Liver (tissue), 9 donors: Measurements from ENCODE around the gene CCNY. TPM values are rescaled to one million over a fixed set of nuclear protein-coding genes. Genes with fewer than 3 reads are reported as not detected.
A peak's percentile ranks its signal among the peaks of the same experiment; 100 is the strongest.

Source experiments
- DNase-seq: peaks from one replicate; pipeline ENCODE4 v3.0.0-alpha.2; 2017; ENCODE audit warnings: low spot score
- H3K27ac ChIP-seq, 2 donors: one replicate each; pipeline ENCODE4 v1.7.0; 2013; ENCODE audit warnings: inconsistent platforms in 2 of 2, low read length in 2 of 2, control low read depth in 1 of 2, low read depth in 1 of 2, mild to moderate bottlenecking in 1 of 2
- H3K27me3 ChIP-seq, 4 donors: one replicate each; pipeline versions ENCODE4 v1.6.1 to v1.7.0; 2013; ENCODE audit warnings: low read length in 3 of 4, inconsistent platforms in 1 of 4, mild to moderate bottlenecking in 1 of 4, moderate library complexity in 1 of 4; ENCODE audit not compliant: control insufficient read depth in 4 of 4, insufficient read depth in 4 of 4
- H3K36me3 ChIP-seq, 4 donors: one replicate each; pipeline versions ENCODE4 v1.6.1 to v1.7.0; 2013; ENCODE audit warnings: low read length in 3 of 4, mild to moderate bottlenecking in 3 of 4, low read depth in 1 of 4, moderate library complexity in 1 of 4; ENCODE audit not compliant: control insufficient read depth in 4 of 4, insufficient read depth in 3 of 4
- H3K4me1 ChIP-seq, 4 donors: one replicate each; pipeline versions ENCODE4 v1.6.1 to v1.7.0; 2013; ENCODE audit warnings: low read length in 3 of 4, mild to moderate bottlenecking in 3 of 4, moderate library complexity in 1 of 4; ENCODE audit not compliant: control insufficient read depth in 4 of 4, insufficient read depth in 4 of 4
- H3K4me3 ChIP-seq, 3 donors: one replicate each; pipeline versions ENCODE4 v1.6.1 to v1.7.0; 2013; ENCODE audit warnings: low read length in 3 of 3, control low read depth in 1 of 3, low read depth in 1 of 3, mild to moderate bottlenecking in 1 of 3
- H3K9ac ChIP-seq, 2 donors: one replicate each; pipeline ENCODE4 v1.7.0; 2013; ENCODE audit warnings: low read length in 2 of 2, mild to moderate bottlenecking in 2 of 2, moderate library complexity in 2 of 2, control low read depth in 1 of 2, low read depth in 1 of 2
- H3K9me3 ChIP-seq, 4 donors: one replicate each; pipeline versions ENCODE4 v1.6.1 to v1.7.0; 2013; ENCODE audit warnings: low read length in 3 of 4; ENCODE audit not compliant: control insufficient read depth in 4 of 4
- CTCF ChIP-seq: fragments of 150-350 bp; IDR thresholded peaks from 2 replicates; pipeline ENCODE4 v1.5.1; 2017; ENCODE audit warnings: improper control_type of control experiment, low read depth, low read length; ENCODE audit not compliant: missing input control
- EGR1 ChIP-seq, 2 donors: IDR thresholded peaks; 2 replicates each; pipeline ENCODE4 v1.6.1; 2016 to 2018; ENCODE audit warnings: antibody characterized with exemption in 2 of 2, low read depth in 2 of 2
- FOXA1 ChIP-seq: IDR thresholded peaks from 2 replicates; pipeline ENCODE4 v1.6.1; 2016; ENCODE audit warnings: antibody characterized with exemption
- FOXA2 ChIP-seq: IDR thresholded peaks from 2 replicates; pipeline ENCODE4 v1.6.1; 2016; ENCODE audit warnings: antibody characterized with exemption
- GABPA ChIP-seq, 2 donors: IDR thresholded peaks in 1 of 2; conservative IDR thresholded peaks in 1 of 2; 2 replicates each; pipeline ENCODE4 v1.6.1; 2016; ENCODE audit warnings: antibody characterized with exemption in 2 of 2, mild to moderate bottlenecking in 1 of 2, moderate library complexity in 1 of 2
- HNF4A ChIP-seq, 2 donors: conservative IDR thresholded peaks; 2 replicates each; pipeline ENCODE4 v1.6.1; 2016; ENCODE audit warnings: antibody characterized with exemption in 2 of 2, mild to moderate bottlenecking in 2 of 2
- HNF4G ChIP-seq: IDR thresholded peaks from 2 replicates; pipeline ENCODE4 v1.6.1; 2016; ENCODE audit warnings: antibody characterized with exemption
- JUND ChIP-seq, 2 donors: IDR thresholded peaks; 2 replicates each; pipeline ENCODE4 v1.6.1; 2016; ENCODE audit warnings: antibody characterized with exemption in 2 of 2
- MAX ChIP-seq: IDR thresholded peaks from 2 replicates; pipeline ENCODE4 v1.6.1; 2016; ENCODE audit warnings: antibody characterized with exemption
- NR2F2 ChIP-seq: IDR thresholded peaks from 2 replicates; pipeline ENCODE4 v1.6.1; 2016; ENCODE audit warnings: antibody characterized with exemption
- RAD21 ChIP-seq, 2 donors: IDR thresholded peaks; 2 replicates each; pipeline ENCODE4 v1.6.1; 2016; ENCODE audit warnings: antibody characterized with exemption in 2 of 2, mild to moderate bottlenecking in 2 of 2
- REST ChIP-seq: IDR thresholded peaks from 2 replicates; pipeline ENCODE4 v1.6.1; 2016; ENCODE audit warnings: antibody characterized with exemption, mild to moderate bottlenecking
- RXRA ChIP-seq, 2 donors: IDR thresholded peaks; 2 replicates each; pipeline ENCODE4 v1.6.1; 2017 to 2018; ENCODE audit warnings: antibody characterized with exemption in 2 of 2, mild to moderate bottlenecking in 1 of 2
- SP1 ChIP-seq: IDR thresholded peaks from 2 replicates; pipeline ENCODE4 v1.6.1; 2018; ENCODE audit warnings: antibody characterized with exemption, mild to moderate bottlenecking
- TAF1 ChIP-seq: conservative IDR thresholded peaks from 2 replicates; pipeline ENCODE4 v1.6.1; 2016; ENCODE audit warnings: antibody characterized with exemption, mild to moderate bottlenecking
- YY1 ChIP-seq: IDR thresholded peaks from 2 replicates; pipeline ENCODE4 v1.6.1; 2016; ENCODE audit warnings: antibody characterized with exemption, mild to moderate bottlenecking
- ZBTB33 ChIP-seq: IDR thresholded peaks from 2 replicates; pipeline ENCODE4 v1.6.1; 2016; ENCODE audit warnings: antibody characterized with exemption
- WGBS: extraction: QIAGEN DNeasy Blood & Tissue Kit; methylation state at CpG from one replicate; pipeline ENCODE4 v1.1.7; 2013; 5-methylcytosine and 5-hydroxymethylcytosine counted together
- polyA plus RNA-seq, 2 donors: library from polyadenylated mRNA; stranded (reverse) in 1 of 2; unstranded in 1 of 2; fragments of 200-250 nt in 1 of 2; fragments of >200 nt in 1 of 2; fragmentation: Nextera tagmentation in 1 of 2; extraction: Ambion mirVana in 1 of 2; gene quantifications; one replicate each; pipeline versions ENCODE4 v1.2.1 to v1.2.3, GENCODE V29; 2013 to 2015
- total RNA-seq, 2 donors: library from RNA; depleted of rRNA; stranded (reverse); fragments of >200 nt; gene quantifications; one replicate each; pipeline ENCODE4 v1.2.3, GENCODE V29; 2014
- donor health status: healthy.
- donor health status: healthy.
- donor health status: healthy.
- donor health status: healthy.
- donor health status: healthy.

The CCNY gene
- total and polyA plus RNA-seq, 4 donors = 17.6 to 38.4 (median 21.8) TPM

- H3K36me3 ChIP-seq = no peaks in the 10 kb centered on the region
- H3K9ac ChIP-seq = no peak overlapping the region
- TF ChIP-seq SP1 = no peak
- TF ChIP-seq HNF4G = no peak
- no peak for TF ChIP-seq RXRA (IDR thresholded peaks at IDR 0.05)
- TF ChIP-seq FOXA1 = no peak
- TF ChIP-seq RAD21 (IDR thresholded peaks at IDR 0.05) = no peak
- no peak for TF ChIP-seq EGR1 (IDR thresholded peaks at IDR 0.05; ENCODE audit: low read depth in 2 of 2)
- TF ChIP-seq GABPA (IDR thresholded peaks at IDR 0.05 in 1 of 2, conservative IDR thresholded peaks at IDR 0.05 in 1 of 2) = no peak
- no peak for TF ChIP-seq YY1
- no peak for TF ChIP-seq REST
- TF ChIP-seq TAF1 = no peak
- no peak for TF ChIP-seq HNF4A (conservative IDR thresholded peaks at IDR 0.05)
- no peak for TF ChIP-seq FOXA2
- TF ChIP-seq CTCF = no peak
- TF ChIP-seq JUND (IDR thresholded peaks at IDR 0.05) = no peak
- no peak overlapping the region for H3K27ac ChIP-seq
- peaks cover 3 to 19% (median 14%) of the 10 kb centered on the region in 4 donors for H3K4me1 ChIP-seq
- no peaks in the 10 kb centered on the region for H3K27me3 ChIP-seq
- H3K9me3 ChIP-seq = no peaks in the 10 kb centered on the region
- H3K4me3 ChIP-seq = no peak overlapping the region
- no peak for DNase-seq
- 90% methylated on average over 11 of the region's 11 CpGs for WGBS
Observed at GRCh38 chr10:35368485-35369048, 32.3 kb downstream of the CCNY start.

- Histone ChIP-seq H3K36me3 (no peaks in the 10 kb centered on the region), H3K4me1 (peaks cover 3 to 19% (median 14%) of the 10 kb centered on the region in 4 donors)
- TF ChIP-seq RXRA (IDR thresholded peaks at IDR 0.05) (peak; percentile 24 to 27), NR2F2 (no peak), FOXA2 (no peak), MAX (no peak), ZBTB33 (no peak), EGR1 (IDR thresholded peaks at IDR 0.05; ENCODE audit: low read depth in 2 of 2) (no peak), HNF4A (conservative IDR thresholded peaks at IDR 0.05) (peak; percentile 28 to 38), RAD21 (IDR thresholded peaks at IDR 0.05) (peak in 1 of 2 donors; percentile 33), GABPA (IDR thresholded peaks at IDR 0.05 in 1 of 2, conservative IDR thresholded peaks at IDR 0.05 in 1 of 2) (no peak), CTCF (no peak), TAF1 (no peak), FOXA1 (no peak), HNF4G (no peak), YY1 (no peak)
Observed at GRCh38 chr10:35369049-35369611, 32.8 kb downstream of the CCNY start.

More at GRCh38 chr10:35369049-35369611, 32.8 kb downstream of the CCNY start:
- WGBS = 18% methylated on average over 6 of the region's 6 CpGs
- no peak overlapping the region for H3K9ac ChIP-seq
- no peak overlapping the region for H3K27ac ChIP-seq
- H3K4me3 ChIP-seq = no peak overlapping the region
- no peaks in the 10 kb centered on the region for H3K27me3 ChIP-seq
- DNase-seq = no peak
- no peaks in the 10 kb centered on the region for H3K9me3 ChIP-seq
